Endometrium (tissue), 2 donors: Measurements from ENCODE around the gene LRP5.
"Not testable (repeated sequence)": the region's sequence is repeated elsewhere in the genome, so short reads cannot be mapped to it uniquely, and the experiment has no call there.

Source experiments
- FAIRE-seq: peaks from 2 replicates; lab custom pipeline; 2012; peaks lifted over from hg19 to GRCh38; lab: Jason Lieb, UNC
- donor health status: control.
- donor health status: control.

The LRP5 gene

GRCh38 chr11:68469642-68470041 is 157.3 kb downstream of the LRP5 start:
- FAIRE-seq: no peak

- FAIRE-seq: no peak
Observed at GRCh38 chr11:68470304-68470811, 158.0 kb downstream of the LRP5 start.

- no peak for FAIRE-seq
Observed at GRCh38 chr11:68471360-68472340, 159.3 kb downstream of the LRP5 start.

- FAIRE-seq: no peak
Observed at GRCh38 chr11:68472778-68473177, 160.4 kb downstream of the LRP5 start.

GRCh38 chr11:68473693-68474092 is 161.3 kb downstream of the LRP5 start:
- FAIRE-seq: no peak

- FAIRE-seq: not testable (repeated sequence)
Observed at GRCh38 chr11:68475626-68476025, 163.2 kb downstream of the LRP5 start.

GRCh38 chr11:68479390-68479789 is 167.0 kb downstream of the LRP5 start:
- FAIRE-seq: no peak

- no peak for FAIRE-seq
Observed at GRCh38 chr11:68480193-68480592, 167.8 kb downstream of the LRP5 start.

- peak; percentile 79 for FAIRE-seq
Observed at GRCh38 chr11:68480852-68481510, 168.6 kb downstream of the LRP5 start.

- FAIRE-seq: no peak
Observed at GRCh38 chr11:68481579-68482240, 169.3 kb downstream of the LRP5 start.

GRCh38 chr11:68488623-68489022 is 176.2 kb downstream of the LRP5 start:
- FAIRE-seq: no peak

GRCh38 chr11:68495220-68495729 is 182.9 kb downstream of the LRP5 start:
- no peak for FAIRE-seq

- FAIRE-seq: no peak
Observed at GRCh38 chr11:68495872-68496271, 183.5 kb downstream of the LRP5 start.

- FAIRE-seq: no peak
Observed at GRCh38 chr11:68497761-68498160, 185.4 kb downstream of the LRP5 start.

- FAIRE-seq: no peak
Observed at GRCh38 chr11:68498321-68498720, 185.9 kb downstream of the LRP5 start.
